IgD-negative memory B cell (primary cell): ENCODE data around the gene ATP2B2. TPM values are rescaled to one million over a fixed set of nuclear protein-coding genes. Genes with fewer than 3 reads are reported as not detected.

ENCODE experiments used
- H3K27ac Mint-ChIP-seq, 3 donors: one replicate each; pipeline ENCODE4 v1.8.0; 2020 to 2022; ENCODE audit warnings: mild to moderate bottlenecking in 3 of 3, mixed read lengths in 3 of 3, moderate library complexity in 1 of 3
- H3K27me3 Mint-ChIP-seq: one replicate; pipeline ENCODE4 v1.8.0; 2021; ENCODE audit warnings: mixed read lengths
- H3K36me3 Mint-ChIP-seq: one replicate; pipeline ENCODE4 v1.8.0; 2020; ENCODE audit warnings: mild to moderate bottlenecking, mixed read lengths
- H3K4me1 Mint-ChIP-seq, 3 donors: one replicate each; pipeline ENCODE4 v1.8.0; 2020 to 2022; ENCODE audit warnings: mixed read lengths in 3 of 3, mild to moderate bottlenecking in 1 of 3
- H3K4me3 Mint-ChIP-seq, 4 donors: one replicate each; pipeline ENCODE4 v1.8.0; 2020 to 2022; ENCODE audit warnings: mild to moderate bottlenecking in 4 of 4, mixed read lengths in 4 of 4, moderate library complexity in 3 of 4
- H3K9me3 Mint-ChIP-seq, 3 donors: one replicate each; pipeline ENCODE4 v1.8.0; 2020 to 2021; ENCODE audit warnings: mixed read lengths in 3 of 3, mild to moderate bottlenecking in 1 of 3
- polyA plus RNA-seq: library from polyadenylated mRNA; unstranded; fragments of 300-500 nt; fragmentation: Illumina TruSeq; gene quantifications from one replicate; pipeline ENCODE4 v1.2.3, GENCODE V29; 2021

The ATP2B2 gene
- polyA plus RNA-seq, 1 donor from 2014 or later = not detected

DNA sequence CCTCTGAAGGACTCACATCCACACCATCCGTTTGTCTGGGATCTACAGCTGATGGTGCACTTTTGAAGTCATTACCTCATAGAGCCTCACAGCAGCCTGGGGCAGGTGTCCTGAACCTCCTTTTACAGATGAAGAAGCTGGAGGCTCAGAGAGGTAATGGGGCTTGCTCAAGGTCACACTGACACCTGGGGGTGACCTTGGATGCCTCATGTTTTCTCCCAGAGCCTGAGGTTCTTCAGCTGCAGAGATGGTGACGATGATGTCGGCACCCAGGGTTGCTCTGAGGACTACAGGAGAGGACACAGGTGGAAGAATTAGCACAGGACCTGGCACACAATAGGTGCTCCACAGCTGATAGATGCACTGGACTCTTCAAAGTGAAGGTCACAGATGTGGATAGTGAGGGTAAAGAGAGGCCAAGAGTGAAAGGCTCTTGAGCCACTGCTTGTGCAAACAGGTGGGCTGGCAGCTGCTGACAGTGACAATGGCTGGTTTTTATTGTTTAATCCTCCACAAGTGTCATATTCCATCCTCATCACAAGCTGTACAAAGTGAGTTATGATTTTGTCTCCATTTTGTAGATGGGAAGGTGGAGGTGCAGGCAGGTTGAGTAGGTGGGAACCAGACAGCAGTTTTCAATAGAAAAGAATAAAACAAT lies 17.4 kb upstream of the ATP2B2 start:
- Mint-ChIP-seq H3K36me3 (no peaks in the 10 kb centered on the region), H3K27ac (no peak overlapping the region), H3K4me3 (no peak overlapping the region), H3K9me3 (no peaks in the 10 kb centered on the region), H3K4me1 (peaks cover 3 to 15% (median 8%) of the 10 kb centered on the region in 3 donors), H3K27me3 (peaks cover 33% of the 10 kb centered on the region)

GRCh38 chr3:10521772-10522441 lies 16.5 kb upstream of the ATP2B2 start:
- no peaks in the 10 kb centered on the region for H3K9me3 Mint-ChIP-seq
- H3K4me3 Mint-ChIP-seq = no peak overlapping the region
- H3K36me3 Mint-ChIP-seq = no peaks in the 10 kb centered on the region
- peaks cover 7 to 20% (median 10%) of the 10 kb centered on the region in 3 donors for H3K4me1 Mint-ChIP-seq
- H3K27me3 Mint-ChIP-seq = peaks cover 37% of the 10 kb centered on the region
- no peak overlapping the region for H3K27ac Mint-ChIP-seq

GRCh38 chr3:10520072-10520471 lies 14.7 kb upstream of the ATP2B2 start:
- no peaks in the 10 kb centered on the region for H3K9me3 Mint-ChIP-seq
- no peak overlapping the region for H3K27ac Mint-ChIP-seq
- peaks cover 29% of the 10 kb centered on the region for H3K27me3 Mint-ChIP-seq
- no peak overlapping the region for H3K4me3 Mint-ChIP-seq
- no peaks in the 10 kb centered on the region for H3K36me3 Mint-ChIP-seq
- peaks cover 12 to 24% (median 15%) of the 10 kb centered on the region in 3 donors for H3K4me1 Mint-ChIP-seq

DNA sequence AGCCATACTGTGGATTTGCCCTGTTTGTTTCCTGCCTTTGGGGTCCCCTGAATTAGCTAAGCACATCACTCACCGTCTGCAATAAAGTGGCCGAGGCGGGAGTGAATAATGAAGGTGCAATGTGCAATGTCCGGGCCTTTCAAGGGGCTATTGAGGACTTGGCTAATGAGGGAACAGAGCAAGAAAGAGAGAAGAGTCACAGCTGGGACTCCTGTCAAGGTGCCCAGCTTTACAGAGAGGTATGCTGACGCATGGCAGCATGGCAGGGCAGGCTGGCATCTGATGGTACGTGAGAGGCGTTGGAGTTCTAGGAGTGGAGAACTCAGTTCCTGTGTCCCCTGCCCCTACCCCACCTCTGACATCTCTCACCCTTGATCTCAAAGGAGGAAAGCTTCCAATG lies 13.8 kb upstream of the ATP2B2 start:
- H3K36me3 Mint-ChIP-seq = no peaks in the 10 kb centered on the region
- peaks cover 14 to 24% (median 15%) of the 10 kb centered on the region in 3 donors for H3K4me1 Mint-ChIP-seq
- peaks cover 25% of the 10 kb centered on the region for H3K27me3 Mint-ChIP-seq
- no peak overlapping the region for H3K4me3 Mint-ChIP-seq
- H3K9me3 Mint-ChIP-seq = no peaks in the 10 kb centered on the region
- H3K27ac Mint-ChIP-seq = no peak overlapping the region

DNA sequence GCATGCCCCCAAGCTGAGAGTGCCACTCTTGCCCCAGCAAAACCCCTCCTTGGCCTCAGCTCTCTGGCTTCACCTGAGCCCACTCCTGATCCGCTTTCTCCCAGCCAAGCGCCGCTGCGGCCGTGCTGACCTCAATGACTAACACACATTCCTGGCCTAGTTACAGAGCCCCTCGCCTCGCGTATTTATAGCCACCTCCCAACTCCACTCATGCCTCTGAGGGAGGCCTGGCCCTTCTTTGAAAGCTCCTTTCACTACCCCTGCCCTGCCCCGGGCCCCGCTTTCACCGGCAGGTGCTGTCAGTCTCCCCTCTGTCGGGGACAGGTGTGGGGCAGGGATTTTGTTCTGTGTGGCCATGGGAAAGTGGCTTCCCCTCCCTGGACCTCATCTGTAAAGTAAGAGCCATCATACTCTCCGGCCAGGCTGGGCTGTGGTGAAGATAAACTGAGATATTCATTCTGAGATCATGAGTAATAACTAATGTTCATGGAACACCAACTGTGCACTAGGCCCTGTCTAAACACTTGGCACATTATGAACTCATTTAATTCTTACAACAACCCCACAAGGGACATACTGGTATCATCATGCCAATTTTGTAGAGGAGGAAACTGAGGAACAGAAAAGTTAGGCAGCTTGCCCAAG lies 13.2 kb upstream of the ATP2B2 start:
- H3K27me3 Mint-ChIP-seq = peaks cover 25% of the 10 kb centered on the region
- peak overlapping the region in 1 of 4 donors; percentile 67 for H3K4me3 Mint-ChIP-seq
- no peaks in the 10 kb centered on the region for H3K36me3 Mint-ChIP-seq
- H3K4me1 Mint-ChIP-seq = peaks cover 14 to 24% (median 15%) of the 10 kb centered on the region in 3 donors
- H3K9me3 Mint-ChIP-seq = no peaks in the 10 kb centered on the region
- H3K27ac Mint-ChIP-seq = peak overlapping the region in 1 of 3 donors; percentile 9

- Mint-ChIP-seq H3K27ac (no peak overlapping the region), H3K27me3 (peaks cover 20% of the 10 kb centered on the region), H3K9me3 (no peaks in the 10 kb centered on the region), H3K4me1 (peaks cover 14 to 22% (median 15%) of the 10 kb centered on the region in 3 donors), H3K4me3 (peak overlapping the region in 2 of 4 donors; percentile 69 to 84), H3K36me3 (no peaks in the 10 kb centered on the region)
Measured at GRCh38 chr3:10517627-10518026, 12.2 kb upstream of the ATP2B2 start.

GRCh38 chr3:10516544-10517452 lies 11.4 kb upstream of the ATP2B2 start:
- H3K27ac Mint-ChIP-seq = peak overlapping the region in 1 of 3 donors; percentile 67
- H3K9me3 Mint-ChIP-seq = no peaks in the 10 kb centered on the region
- peaks cover 14 to 22% (median 15%) of the 10 kb centered on the region in 3 donors for H3K4me1 Mint-ChIP-seq

DNA sequence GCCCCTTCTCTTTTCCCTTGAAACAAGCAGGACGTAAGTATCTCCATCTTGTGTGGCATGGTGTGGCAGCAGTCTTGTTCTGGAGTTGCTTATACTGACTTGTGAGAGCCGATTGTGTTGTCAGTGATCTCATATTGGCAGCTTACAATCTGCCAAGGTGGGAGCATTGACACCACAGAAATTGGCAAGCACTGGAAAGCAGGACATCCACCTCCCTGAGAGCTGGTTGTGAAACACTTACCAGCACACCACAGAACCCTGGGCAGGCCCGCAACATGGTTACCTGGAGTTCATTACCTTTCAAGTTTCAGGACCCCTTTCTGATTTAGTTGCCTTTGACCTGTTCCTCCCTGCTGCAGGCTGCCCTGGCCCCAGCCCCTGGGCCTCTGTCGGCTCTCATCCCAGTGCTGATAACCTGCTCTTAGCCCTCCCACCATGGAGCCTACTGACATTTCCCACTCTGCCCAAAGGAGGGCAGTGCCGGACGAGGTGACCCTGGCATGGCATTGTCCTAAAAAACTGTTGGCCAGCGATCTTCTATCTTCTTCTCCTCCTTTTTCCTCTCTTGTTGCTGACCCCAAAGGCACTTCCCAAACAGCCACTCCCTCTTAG lies 10.6 kb upstream of the ATP2B2 start:
- H3K36me3 Mint-ChIP-seq = no peaks in the 10 kb centered on the region
- H3K27ac Mint-ChIP-seq = peak overlapping the region in 1 of 3 donors; percentile 67
- H3K4me1 Mint-ChIP-seq = peaks cover 14 to 20% (median 15%) of the 10 kb centered on the region in 3 donors
- H3K9me3 Mint-ChIP-seq = no peaks in the 10 kb centered on the region
- H3K4me3 Mint-ChIP-seq = peak overlapping the region in 2 of 4 donors; percentile 15 to 23
- peaks cover 12% of the 10 kb centered on the region for H3K27me3 Mint-ChIP-seq

More at GRCh38 chr3:10516544-10517452, 11.4 kb upstream of the ATP2B2 start:
- Mint-ChIP-seq H3K4me3 (no peak overlapping the region), H3K36me3 (no peaks in the 10 kb centered on the region), H3K27me3 (peaks cover 15% of the 10 kb centered on the region)

GRCh38 chr3:10515396-10515795 lies 10.0 kb upstream of the ATP2B2 start:
- Mint-ChIP-seq H3K27me3 (peaks cover 12% of the 10 kb centered on the region), H3K9me3 (no peaks in the 10 kb centered on the region), H3K4me1 (peaks cover 14 to 20% (median 15%) of the 10 kb centered on the region in 3 donors), H3K4me3 (no peak overlapping the region), H3K27ac (peak overlapping the region in 1 of 3 donors; percentile 86), H3K36me3 (no peaks in the 10 kb centered on the region)

DNA sequence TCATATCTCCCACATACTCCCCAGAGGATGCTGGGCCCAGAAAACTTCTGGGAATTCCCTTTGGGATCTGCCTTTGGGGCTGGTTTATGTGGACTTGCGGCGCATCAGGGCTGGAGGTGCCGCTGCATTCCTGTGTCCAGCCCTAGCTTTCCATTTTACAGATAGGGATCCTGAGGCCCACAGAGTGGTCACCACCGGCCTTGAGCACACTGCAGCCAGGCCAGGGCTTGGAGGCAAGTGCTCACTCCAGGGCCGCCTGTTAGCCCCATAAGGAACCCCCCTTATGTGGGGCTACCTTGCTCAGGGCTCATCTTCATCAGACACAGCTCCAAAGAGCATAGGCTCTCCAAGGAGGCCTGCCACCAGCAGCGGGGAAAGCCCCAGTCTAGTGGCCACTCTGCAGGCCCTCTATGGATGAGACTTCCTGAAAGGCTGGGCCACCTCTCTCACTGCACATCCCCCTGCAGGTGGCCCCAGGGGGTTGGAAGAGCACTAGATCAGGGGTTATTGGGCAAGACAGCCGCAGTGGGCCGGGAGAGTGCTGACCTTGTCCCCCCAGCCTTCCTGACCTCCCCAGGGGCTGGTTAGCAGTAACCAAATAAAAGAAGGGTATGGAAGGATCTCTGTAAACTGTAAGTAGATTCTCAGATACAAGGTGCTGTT lies 9.2 kb upstream of the ATP2B2 start:
- Mint-ChIP-seq H3K27ac (peak overlapping the region in 1 of 3 donors; percentile 86), H3K27me3 (peaks cover 12% of the 10 kb centered on the region), H3K36me3 (no peaks in the 10 kb centered on the region), H3K9me3 (no peaks in the 10 kb centered on the region), H3K4me1 (peaks cover 14 to 20% (median 15%) of the 10 kb centered on the region in 3 donors), H3K4me3 (no peak overlapping the region)

DNA sequence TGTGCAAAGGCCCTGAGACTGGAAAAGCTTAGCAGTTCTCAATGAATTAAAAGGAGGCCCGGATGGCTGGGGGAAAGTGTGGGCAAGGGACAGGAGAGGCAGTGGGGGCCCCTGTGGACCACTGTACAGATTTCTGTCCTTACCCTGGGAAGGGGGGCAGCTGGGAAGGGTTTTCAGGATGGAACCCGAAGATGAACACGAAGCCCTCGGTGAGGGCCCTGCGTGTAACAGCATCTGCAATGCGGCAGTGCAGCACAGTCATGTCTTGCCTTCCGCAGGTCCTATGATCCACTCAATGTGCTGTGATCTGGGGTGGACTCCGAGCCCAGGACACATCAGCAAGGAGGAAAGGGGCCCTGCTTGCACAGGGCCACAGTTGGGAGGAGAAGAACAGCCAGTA lies 7.9 kb upstream of the ATP2B2 start:
- peak overlapping the region in 1 of 3 donors; percentile 78 for H3K27ac Mint-ChIP-seq
- H3K36me3 Mint-ChIP-seq = no peaks in the 10 kb centered on the region
- peaks cover 11 to 14% (median 14%) of the 10 kb centered on the region in 3 donors for H3K4me1 Mint-ChIP-seq
- H3K27me3 Mint-ChIP-seq = peaks cover 7% of the 10 kb centered on the region
- H3K9me3 Mint-ChIP-seq = no peaks in the 10 kb centered on the region
- no peak overlapping the region for H3K4me3 Mint-ChIP-seq

- no peak overlapping the region for H3K4me3 Mint-ChIP-seq
- H3K4me1 Mint-ChIP-seq = peaks cover 7 to 11% (median 8%) of the 10 kb centered on the region in 3 donors
- H3K27me3 Mint-ChIP-seq = peaks cover 5% of the 10 kb centered on the region
- no peaks in the 10 kb centered on the region for H3K36me3 Mint-ChIP-seq
- no peaks in the 10 kb centered on the region for H3K9me3 Mint-ChIP-seq
- peak overlapping the region in 1 of 3 donors; percentile 78 for H3K27ac Mint-ChIP-seq
Measured at GRCh38 chr3:10512687-10513086, 7.3 kb upstream of the ATP2B2 start.

DNA sequence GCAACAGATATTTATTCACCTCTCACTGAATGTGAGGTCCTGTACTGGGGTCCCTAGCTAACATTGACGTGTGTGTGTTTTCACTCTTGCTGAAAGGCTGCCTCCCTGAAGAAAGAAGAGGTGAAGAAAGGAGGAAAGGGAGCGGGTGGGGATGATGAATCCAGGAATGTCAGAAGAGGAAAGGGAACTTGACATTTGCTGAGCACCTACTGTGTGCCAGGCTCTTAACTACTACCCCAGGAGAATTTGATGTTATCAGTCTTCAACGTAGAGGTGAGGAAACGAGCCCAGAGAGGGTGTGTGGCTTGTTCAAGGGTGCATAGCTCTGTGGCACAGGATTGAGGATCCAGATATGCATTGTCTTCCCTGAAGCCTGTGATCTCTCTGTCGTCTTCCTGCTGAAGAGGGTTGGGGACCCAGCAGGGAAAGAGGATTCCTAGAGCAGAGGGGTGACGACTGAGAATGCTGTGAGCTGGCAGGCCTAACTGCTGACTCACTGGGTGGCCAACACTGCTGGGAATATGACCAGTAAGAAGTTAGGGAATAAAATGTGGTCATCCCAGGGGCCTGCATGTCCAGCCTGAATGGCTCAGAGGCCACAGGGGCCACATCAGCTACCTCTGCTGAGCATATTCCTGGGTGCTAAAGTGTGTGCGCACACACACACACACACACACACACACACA lies 6.6 kb upstream of the ATP2B2 start:
- no peak overlapping the region for H3K27ac Mint-ChIP-seq

More for the DNA sequence above, 6.6 kb upstream of the ATP2B2 start:
- Mint-ChIP-seq H3K27me3 (peaks cover 4% of the 10 kb centered on the region), H3K4me3 (no peak overlapping the region), H3K36me3 (no peaks in the 10 kb centered on the region), H3K4me1 (peaks cover 4 to 7% (median 5%) of the 10 kb centered on the region in 3 donors), H3K9me3 (no peaks in the 10 kb centered on the region)
